Transverse colon (tissue), 4 donors: ENCODE results near the gene LIG4. TPM values are rescaled to one million over a fixed set of nuclear protein-coding genes. Genes with fewer than 3 reads are reported as not detected.

Experiments
- DNase-seq: peaks from one replicate; pipeline ENCODE4 v3.0.0-alpha.2; 2019
- H3K27ac ChIP-seq, 4 donors: fragments of 200-600 bp; sonication (generic); 2 replicates each; pipeline ENCODE4 v1.5.1; 2016 to 2018; ENCODE audit warnings: inconsistent platforms in 4 of 4
- H3K27me3 ChIP-seq: fragments of 200-600 bp; sonication (generic); 2 replicates; pipeline ENCODE4 v1.5.1; 2017; ENCODE audit warnings: inconsistent platforms
- H3K36me3 ChIP-seq, 4 donors: fragments of 200-600 bp; sonication (generic); 2 replicates each; pipeline ENCODE4 v1.5.1; 2017 to 2019; ENCODE audit warnings: inconsistent platforms in 4 of 4
- H3K4me1 ChIP-seq, 4 donors: fragments of 200-600 bp; sonication (generic); 2 replicates each; pipeline ENCODE4 v1.5.1; 2017 to 2020; ENCODE audit warnings: inconsistent platforms in 4 of 4
- H3K4me3 ChIP-seq, 4 donors: fragments of 200-600 bp; sonication (generic); 1 replicate in 1 of 4; 2 replicates in 3 of 4; pipeline versions ENCODE4 v1.5.1 to v1.6.1; 2017 to 2019; ENCODE audit warnings: inconsistent platforms in 4 of 4
- H3K9me3 ChIP-seq, 2 donors: fragments of 200-600 bp; sonication (generic); 2 replicates each; pipeline ENCODE4 v1.5.1; 2017 to 2019; ENCODE audit warnings: inconsistent platforms in 2 of 2
- EP300 ChIP-seq: sonication (generic); formaldehyde crosslinking; IDR thresholded peaks from one replicate; pipeline ENCODE4 v1.6.1; 2017; ENCODE audit warnings: antibody characterized with exemption, low read depth
- POLR2A ChIP-seq: fragments of 450-650 bp; IDR thresholded peaks from one replicate; pipeline ENCODE4 v1.6.1; 2016; ENCODE audit warnings: antibody characterized with exemption, mild to moderate bottlenecking, moderate library complexity
- POLR2AphosphoS5 ChIP-seq, 3 donors: sonication (generic); formaldehyde crosslinking; IDR thresholded peaks; one replicate each; pipeline ENCODE4 v1.6.1; 2016; ENCODE audit warnings: antibody characterized with exemption in 3 of 3
- WGBS, 2 donors: methylation state at CpG; one replicate each; pipeline ENCODE4 v1.1.5; 2018; ENCODE audit warnings: low coverage in 1 of 2; 5-methylcytosine and 5-hydroxymethylcytosine counted together
- in situ Hi-C, 4 donors: fragments of 200-750 bp; cut with MboI; loops; one replicate each; pipeline versions ENCODE4 v1.15.0 to v1.15.1; 2017; ENCODE audit warnings: low sequenced_read_pairs in 3 of 4, low pct_ligation_motif_present in 1 of 4, low pct_unique_long_range_greater_than_20kb in 1 of 4
- intact Hi-C: fragments of 100-400 bp; cut with DNase I; formaldehyde crosslinking; loops from one replicate; pipeline ENCODE4 v1.15.1; 2023; ENCODE audit warnings: low total_unique reads
- total RNA-seq, 4 donors: library from RNA; depleted of rRNA; stranded (reverse); fragments of >200 nt; gene quantifications; one replicate each; pipeline ENCODE4 v1.1.0, GENCODE V29; 2016
- TF ChIP-seq, protein P1 (sequence below), 5 experiments: fragments of 200-600 bp in 3 of 5; fragments of 450-650 bp in 2 of 5; sonication (generic) in 3 of 5; IDR thresholded peaks; 1 replicate in 2 of 5; 2 replicates in 3 of 5; pipeline ENCODE4 v1.5.1; 2016 to 2017; ENCODE audit warnings: antibody characterized with exemption in 5 of 5, inconsistent platforms in 3 of 5, mild to moderate bottlenecking in 2 of 5, moderate library complexity in 1 of 5

The LIG4 gene
- total RNA-seq, 4 donors from 2014 or later: 1.9 to 17.0 (median 6.0) TPM

DNA sequence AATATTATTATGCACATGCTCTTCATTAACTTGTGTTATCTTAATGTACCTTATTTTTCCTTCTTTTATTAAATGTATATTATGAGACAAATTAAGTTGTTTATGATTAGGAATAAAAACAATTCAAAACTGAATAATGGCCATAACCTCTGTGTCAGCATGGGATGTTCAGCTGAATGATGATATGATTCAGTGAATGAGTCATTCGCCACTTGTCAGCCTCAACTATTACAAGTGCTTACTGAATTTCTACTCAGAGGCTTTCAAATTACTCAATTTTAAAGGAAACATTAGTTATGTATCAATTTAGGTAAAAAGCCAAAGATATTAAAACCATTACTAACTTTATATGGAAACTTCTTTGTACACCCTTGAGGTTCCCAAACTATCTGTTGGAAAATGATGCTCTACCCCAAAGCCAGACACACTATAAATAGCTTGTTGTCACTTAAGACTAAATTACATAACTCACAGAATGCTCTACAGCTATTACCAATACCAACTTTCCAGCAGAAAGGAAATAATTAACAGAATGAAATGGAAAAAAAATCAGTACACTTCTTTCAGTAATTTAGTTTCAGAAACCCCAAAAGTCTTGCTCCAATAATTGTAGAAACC, 14.4 kb downstream of the LIG4 start:
- no peak for TF ChIP-seq POLR2A
- TF ChIP-seq, protein P1, sequence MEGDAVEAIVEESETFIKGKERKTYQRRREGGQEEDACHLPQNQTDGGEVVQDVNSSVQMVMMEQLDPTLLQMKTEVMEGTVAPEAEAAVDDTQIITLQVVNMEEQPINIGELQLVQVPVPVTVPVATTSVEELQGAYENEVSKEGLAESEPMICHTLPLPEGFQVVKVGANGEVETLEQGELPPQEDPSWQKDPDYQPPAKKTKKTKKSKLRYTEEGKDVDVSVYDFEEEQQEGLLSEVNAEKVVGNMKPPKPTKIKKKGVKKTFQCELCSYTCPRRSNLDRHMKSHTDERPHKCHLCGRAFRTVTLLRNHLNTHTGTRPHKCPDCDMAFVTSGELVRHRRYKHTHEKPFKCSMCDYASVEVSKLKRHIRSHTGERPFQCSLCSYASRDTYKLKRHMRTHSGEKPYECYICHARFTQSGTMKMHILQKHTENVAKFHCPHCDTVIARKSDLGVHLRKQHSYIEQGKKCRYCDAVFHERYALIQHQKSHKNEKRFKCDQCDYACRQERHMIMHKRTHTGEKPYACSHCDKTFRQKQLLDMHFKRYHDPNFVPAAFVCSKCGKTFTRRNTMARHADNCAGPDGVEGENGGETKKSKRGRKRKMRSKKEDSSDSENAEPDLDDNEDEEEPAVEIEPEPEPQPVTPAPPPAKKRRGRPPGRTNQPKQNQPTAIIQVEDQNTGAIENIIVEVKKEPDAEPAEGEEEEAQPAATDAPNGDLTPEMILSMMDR (IDR thresholded peaks at IDR 0.05): no peak
- no peak for TF ChIP-seq POLR2AphosphoS5 (IDR thresholded peaks at IDR 0.05)
- TF ChIP-seq EP300: no peak
- no peak overlapping the region for H3K27ac ChIP-seq
- H3K27me3 ChIP-seq: no peaks in the 10 kb centered on the region
- no peaks in the 10 kb centered on the region for H3K9me3 ChIP-seq
- no peak for DNase-seq
- H3K36me3 ChIP-seq: no peaks in the 10 kb centered on the region
- in situ Hi-C loops (no loop called here), intact Hi-C loops (no loop called here)
- WGBS, 2 donors: 73% methylated on average over 1 of the region's 1 CpG
- no peaks in the 10 kb centered on the region for H3K4me1 ChIP-seq
- H3K4me3 ChIP-seq: no peak overlapping the region

DNA sequence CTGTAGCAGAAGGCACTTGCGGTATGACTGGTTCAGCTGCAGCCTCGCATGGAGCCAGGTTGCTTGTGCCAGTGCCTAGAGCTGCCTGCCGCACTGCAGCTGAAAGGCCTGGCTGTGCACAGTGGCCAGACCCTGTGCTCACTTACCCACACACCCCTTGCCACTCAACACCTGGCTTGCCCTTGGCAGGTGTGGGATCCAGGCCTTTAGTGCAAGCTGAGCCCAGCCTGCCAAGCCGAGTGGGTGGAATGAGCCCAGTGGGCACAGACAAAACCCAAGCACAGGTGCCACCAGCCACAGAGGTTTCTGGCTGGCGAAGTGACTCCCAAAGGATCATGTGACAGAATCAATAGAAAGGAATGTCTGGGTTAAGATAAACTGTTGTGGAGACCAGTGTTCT, 19.5 kb downstream of the LIG4 start:
- H3K4me3 ChIP-seq: no peak overlapping the region
- H3K4me1 ChIP-seq: no peaks in the 10 kb centered on the region
- no peaks in the 10 kb centered on the region for H3K27me3 ChIP-seq
- in situ Hi-C loops: no loop called here
- H3K9me3 ChIP-seq: peaks cover 0 to 3% of the 10 kb centered on the region in 2 donors
- 40 to 93% methylated on average over 1 to 5 of the region's 5 CpGs for WGBS, 2 donors
- TF ChIP-seq EP300 (no peak), POLR2AphosphoS5 (IDR thresholded peaks at IDR 0.05) (no peak), POLR2A (no peak)
- TF ChIP-seq, protein P1 (IDR thresholded peaks at IDR 0.05): no peak
- DNase-seq: no peak
- intact Hi-C loops: no loop called here
- no peak overlapping the region for H3K27ac ChIP-seq
- H3K36me3 ChIP-seq: no peaks in the 10 kb centered on the region

DNA sequence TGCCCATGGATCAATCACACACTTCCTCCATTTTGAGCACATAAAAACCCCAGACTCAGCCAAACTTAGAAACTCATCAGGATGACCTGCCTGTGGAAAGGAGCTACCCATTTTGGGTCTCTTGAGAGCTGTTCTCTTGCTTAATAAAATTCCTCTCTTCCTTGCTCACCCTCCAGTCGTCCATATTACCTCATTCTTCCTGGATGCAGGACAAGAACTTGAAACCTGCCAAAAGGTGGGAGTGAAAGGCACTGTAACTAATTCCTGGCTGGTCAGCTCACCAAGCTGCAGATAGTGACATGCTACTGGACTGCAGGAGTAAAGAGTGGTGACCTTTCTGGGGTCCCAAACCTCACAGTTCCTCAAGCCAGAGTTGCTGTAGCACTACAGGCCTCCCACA, 20.2 kb downstream of the LIG4 start:
- Histone ChIP-seq H3K27ac (no peak overlapping the region), H3K4me3 (no peak overlapping the region), H3K9me3 (peaks cover 0 to 3% of the 10 kb centered on the region in 2 donors), H3K27me3 (no peaks in the 10 kb centered on the region), H3K4me1 (no peaks in the 10 kb centered on the region), H3K36me3 (no peaks in the 10 kb centered on the region)
- in situ Hi-C loops: no loop called here
- intact Hi-C loops: no loop called here
- WGBS, 2 donors: 39% methylated on average over 1 of the region's 1 CpG; no CpG with 5 or more reads in 1 of the 2 donors
- no peak for DNase-seq
- TF ChIP-seq POLR2AphosphoS5 (IDR thresholded peaks at IDR 0.05) (no peak), EP300 (no peak), POLR2A (no peak)
- TF ChIP-seq, protein P1 (IDR thresholded peaks at IDR 0.05): no peak

DNA sequence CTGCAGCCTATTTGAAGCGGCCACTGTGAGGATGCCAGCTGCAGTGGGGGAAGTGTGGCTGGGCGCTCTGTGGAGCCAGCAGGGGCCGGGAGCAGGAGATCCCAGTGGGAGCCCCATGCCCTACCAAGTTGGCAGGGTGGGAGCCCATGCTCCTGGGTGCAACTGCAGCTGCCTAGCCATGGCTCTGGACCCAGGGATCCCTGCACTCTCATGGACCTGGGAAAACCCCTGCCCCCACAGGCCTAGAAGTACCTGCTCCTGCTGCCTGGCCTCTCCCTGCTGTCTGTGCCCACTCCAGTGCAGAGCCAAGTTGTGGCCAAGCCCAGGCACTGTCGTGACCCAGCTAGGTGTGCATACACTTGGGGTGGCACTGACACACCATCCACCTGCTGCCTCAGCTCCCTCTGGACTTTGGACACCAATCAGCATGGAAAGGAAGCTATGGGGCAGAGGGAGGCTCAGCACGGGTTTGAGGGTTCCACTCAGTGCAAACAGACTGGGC, 20.9 kb downstream of the LIG4 start:
- Histone ChIP-seq H3K9me3 (peaks cover 0 to 3% of the 10 kb centered on the region in 2 donors), H3K36me3 (no peaks in the 10 kb centered on the region), H3K4me1 (no peaks in the 10 kb centered on the region), H3K27ac (no peak overlapping the region), H3K4me3 (no peak overlapping the region), H3K27me3 (no peaks in the 10 kb centered on the region)
- intact Hi-C loops: no loop called here
- TF ChIP-seq EP300 (no peak), POLR2AphosphoS5 (IDR thresholded peaks at IDR 0.05) (no peak), POLR2A (no peak)
- TF ChIP-seq, protein P1 (IDR thresholded peaks at IDR 0.05): no peak
- in situ Hi-C loops: no loop called here
- WGBS, 2 donors: 67 to 80% methylated on average over 1 to 5 of the region's 5 CpGs
- no peak for DNase-seq
